GM21723 (cell line): ENCODE data around the gene IGSF22.

Source experiments
- ATAC-seq: cut with Tn5 transposase; IDR thresholded peaks from one replicate; pipeline ENCODE4 v1.9.1; 2021; ENCODE audit warnings: mild to moderate bottlenecking, moderate library complexity; ENCODE audit not compliant: unreplicated experiment

Gene IGSF22

GRCh38 chr11:18745251-18745650 lies 19.3 kb upstream of the IGSF22 start:
- ATAC-seq, result no peak

GRCh38 chr11:18743900-18744514 lies 18.0 kb upstream of the IGSF22 start:
- no peak for ATAC-seq

GRCh38 chr11:18743365-18743764 lies 17.4 kb upstream of the IGSF22 start:
- ATAC-seq, result no peak

- ATAC-seq, result no peak
Measured at GRCh38 chr11:18741783-18742182, 15.8 kb upstream of the IGSF22 start.

DNA sequence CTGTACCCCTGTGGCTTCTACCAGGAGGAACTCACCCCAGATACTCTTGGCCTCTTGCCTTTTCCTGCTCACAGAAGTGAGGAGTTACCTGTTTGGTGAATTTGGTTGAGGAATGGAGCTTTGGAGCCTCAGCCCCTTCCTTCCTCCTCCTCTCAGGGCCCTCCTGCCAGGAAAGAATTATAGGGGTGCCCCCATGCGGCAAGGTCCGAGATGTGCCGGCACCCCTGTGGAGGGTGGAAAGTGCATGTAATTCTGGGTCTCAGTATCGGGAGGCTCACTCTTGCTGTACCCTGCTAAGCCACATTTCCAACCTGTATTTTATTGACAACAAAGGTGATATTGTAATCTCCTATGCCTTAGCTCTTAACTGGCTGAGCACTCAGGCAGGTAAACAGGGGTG lies 13.7 kb upstream of the IGSF22 start:
- no peak for ATAC-seq

- no peak for ATAC-seq
Measured at GRCh38 chr11:18737642-18738041, 11.7 kb upstream of the IGSF22 start.

DNA sequence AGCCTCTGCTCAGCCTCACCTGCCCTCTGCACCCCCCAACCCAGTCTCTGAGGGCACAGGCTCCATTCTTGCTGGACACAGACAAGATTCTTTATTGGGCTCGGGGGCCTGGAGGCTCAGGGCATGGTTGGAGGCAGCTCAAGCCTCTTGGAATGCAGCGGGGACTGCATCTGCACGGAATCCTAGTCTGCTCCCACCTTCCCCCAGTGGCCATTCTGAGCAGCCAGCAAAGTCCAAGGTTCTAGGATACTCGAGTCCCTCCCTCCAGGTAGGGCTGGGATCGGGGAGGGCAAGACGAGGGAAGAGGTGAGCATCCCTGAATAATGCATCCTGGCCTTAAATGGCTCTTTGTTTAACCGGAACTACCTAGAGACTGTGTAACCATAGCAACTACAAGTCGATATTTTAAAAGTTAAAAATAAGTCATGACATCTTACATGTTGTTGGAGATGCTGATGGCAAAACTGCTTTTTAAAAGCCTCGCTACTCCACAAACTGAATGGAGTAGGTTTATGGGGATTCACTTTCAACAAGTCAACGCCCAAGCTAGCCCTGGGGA lies 10.7 kb upstream of the IGSF22 start:
- no peak for ATAC-seq

- no peak for ATAC-seq
Measured at GRCh38 chr11:18733202-18733601, 7.2 kb upstream of the IGSF22 start.

- ATAC-seq, result peak; percentile 62
Measured at GRCh38 chr11:18731949-18732821, 6.2 kb upstream of the IGSF22 start.

GRCh38 chr11:18731441-18731840 lies 5.5 kb upstream of the IGSF22 start:
- peak; percentile 23 for ATAC-seq

DNA sequence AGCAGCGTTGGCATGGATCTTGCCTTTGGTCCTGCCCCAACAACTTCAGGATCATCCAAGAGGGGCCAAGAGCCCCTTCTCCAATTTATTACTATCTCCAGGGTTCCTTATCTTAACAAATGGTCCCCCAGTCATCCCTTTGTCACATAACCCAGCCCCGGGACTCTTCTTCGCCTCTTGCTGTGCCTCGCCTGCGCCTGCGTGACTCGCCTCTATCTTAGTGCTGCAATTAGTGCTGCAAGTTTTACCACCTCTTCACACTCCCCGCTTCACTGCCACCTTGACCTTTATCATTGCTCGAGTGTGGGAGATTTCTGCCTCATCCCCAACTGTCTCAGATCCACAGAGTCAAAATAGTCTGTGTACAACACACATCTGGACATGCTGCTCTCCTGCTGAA lies 4.0 kb upstream of the IGSF22 start:
- no peak for ATAC-seq

- ATAC-seq, result no peak
Measured at GRCh38 chr11:18729426-18729825, 3.4 kb upstream of the IGSF22 start.

DNA sequence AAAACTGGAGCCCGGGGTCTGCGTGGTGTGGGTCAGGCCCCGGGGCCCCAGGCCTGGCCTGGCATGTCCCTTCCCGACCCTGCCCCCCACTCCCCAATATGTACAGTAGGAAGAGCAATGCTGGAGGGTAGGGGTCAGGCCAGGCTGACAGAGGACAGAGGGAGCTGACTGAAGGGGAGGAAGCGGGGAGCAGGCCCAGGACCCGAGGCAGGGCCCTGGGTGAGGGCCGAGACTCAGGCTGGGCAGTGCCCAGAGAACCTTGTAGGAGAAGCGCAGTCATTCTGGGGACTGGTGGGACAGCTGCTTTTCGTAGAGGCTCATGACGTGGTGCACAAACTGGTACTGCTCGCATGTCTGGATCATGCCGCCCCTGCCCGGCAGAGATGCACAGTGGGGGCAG lies 2.7 kb upstream of the IGSF22 start:
- no peak for ATAC-seq

GRCh38 chr11:18727479-18728236 lies 1.7 kb upstream of the IGSF22 start:
- ATAC-seq, result no peak

- ATAC-seq, result no peak
Measured at GRCh38 chr11:18723991-18724390, 2.0 kb downstream of the IGSF22 start.

- peak; percentile 2 for ATAC-seq
Measured at GRCh38 chr11:18722293-18722637, 3.7 kb downstream of the IGSF22 start.

DNA sequence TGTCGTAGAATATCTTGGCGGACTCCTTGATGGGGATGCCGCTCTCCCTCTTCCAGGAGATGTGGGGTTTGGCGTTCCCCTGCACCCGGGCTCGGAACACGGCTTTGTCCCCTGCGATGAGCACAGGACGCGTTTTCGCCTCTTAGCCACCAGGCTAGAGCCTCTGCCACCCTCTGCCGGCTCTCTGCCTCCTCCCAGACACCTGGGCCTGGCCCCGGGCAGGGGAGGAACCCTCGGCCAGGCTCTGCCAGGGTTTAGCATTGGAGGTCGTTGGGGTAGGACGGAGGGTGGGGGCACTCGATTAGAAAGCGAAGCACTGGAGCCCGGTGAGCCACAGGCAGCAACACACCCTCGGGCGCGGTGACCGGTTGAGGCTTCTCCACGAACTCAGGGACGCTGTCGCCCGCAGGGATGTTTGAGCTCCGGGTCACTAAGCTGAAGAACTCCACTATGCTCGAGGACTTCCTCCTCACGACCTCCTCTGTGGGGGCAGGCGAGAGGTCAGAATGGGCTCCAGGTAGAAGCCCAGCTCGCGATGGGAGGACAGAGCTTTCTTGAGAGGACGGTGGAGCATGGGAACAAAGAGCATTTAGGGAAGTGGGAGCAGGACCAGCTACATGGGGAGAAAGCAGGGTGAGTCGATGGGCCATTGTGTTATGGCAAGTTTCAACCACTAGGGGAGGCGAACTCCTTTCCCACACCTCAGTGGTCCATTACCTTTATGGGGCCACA lies 4.3 kb downstream of the IGSF22 start:
- peak; percentile 68 for ATAC-seq

DNA sequence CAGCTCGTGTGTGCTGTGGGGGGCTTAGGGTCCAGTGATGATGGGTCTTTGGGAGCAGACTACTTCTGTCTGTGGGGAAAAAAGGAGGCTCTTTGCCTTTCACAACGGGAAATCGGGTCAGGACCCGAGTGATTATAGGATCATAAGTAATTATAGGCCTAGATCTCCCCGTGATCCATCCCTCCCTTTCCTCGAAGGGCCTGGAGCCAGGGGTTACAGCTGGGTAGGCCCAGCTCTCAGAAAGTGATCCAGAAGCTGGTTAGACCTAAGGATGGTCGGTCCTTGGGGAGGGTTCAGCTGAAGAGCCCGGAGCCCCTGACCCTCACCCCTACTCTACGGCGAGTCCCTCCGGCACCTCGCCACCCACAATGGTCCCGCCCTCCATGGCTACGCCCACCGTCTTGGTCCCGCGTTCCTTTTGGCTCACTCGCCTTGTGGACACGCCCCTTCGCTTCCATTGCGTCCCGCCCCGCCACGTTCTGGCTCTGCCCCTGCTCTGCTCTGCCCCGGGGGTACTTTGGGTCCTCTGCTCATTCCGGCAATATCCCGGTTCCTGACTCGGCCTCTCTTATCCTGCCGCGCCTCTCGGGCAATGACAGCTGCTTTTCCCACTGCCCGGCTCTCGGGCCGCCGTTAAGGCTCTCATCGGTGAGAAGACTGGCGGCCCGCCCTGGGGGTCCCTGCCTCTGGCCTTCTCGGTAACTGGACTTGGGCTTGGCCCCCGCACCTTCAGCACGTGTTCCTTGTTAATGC lies 5.0 kb downstream of the IGSF22 start:
- ATAC-seq, result peak; percentile 86

DNA sequence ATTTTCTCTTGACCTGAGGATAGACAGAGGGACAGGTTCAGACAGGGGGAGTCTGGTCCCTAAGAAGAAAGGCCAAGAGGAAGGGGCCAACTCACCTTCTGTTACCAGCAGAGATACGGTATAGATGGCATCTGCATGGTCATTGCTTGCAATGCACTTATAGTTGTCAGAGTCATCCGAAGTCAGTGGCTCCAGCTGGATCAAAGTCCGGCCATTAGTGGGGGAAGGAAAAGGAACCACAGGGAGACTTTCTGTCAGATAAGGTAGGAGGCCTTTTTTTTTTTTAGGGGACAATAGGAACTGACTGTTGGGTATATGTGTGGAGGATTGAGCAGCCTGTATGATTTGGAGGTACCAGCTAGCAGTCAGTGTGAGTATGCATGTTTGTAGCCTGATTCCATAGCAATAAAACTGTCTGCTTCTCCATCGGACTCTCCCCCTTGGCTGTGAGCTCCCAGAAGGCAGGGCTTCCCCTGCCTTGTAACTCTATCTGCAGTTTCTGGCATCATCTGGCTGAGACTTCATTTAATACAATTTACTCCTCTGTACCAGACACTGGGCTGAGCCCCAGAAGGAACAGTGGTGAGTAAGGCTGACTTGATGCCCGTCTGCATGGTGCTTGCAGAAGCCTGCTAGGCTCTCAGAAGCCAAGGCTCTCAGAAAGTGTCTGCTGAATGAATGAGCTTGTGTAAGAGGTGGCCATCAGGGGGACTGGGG lies 5.7 kb downstream of the IGSF22 start:
- no peak for ATAC-seq
